Neutrophil (primary cell): ENCODE results near the gene ROR2.

Source experiments
- H3K27ac ChIP-seq: fragments of 200-600 bp; sonication (generic); 2 replicates; pipeline ENCODE4 v1.5.1; 2016; ENCODE audit warnings: mild to moderate bottlenecking, moderate library complexity
- H3K27me3 ChIP-seq: fragments of 200-600 bp; sonication (generic); 2 replicates; pipeline ENCODE4 v1.6.0; 2016; ENCODE audit warnings: mild to moderate bottlenecking
- H3K36me3 ChIP-seq: fragments of 200-600 bp; sonication (generic); 2 replicates; pipeline ENCODE4 v1.5.1; 2017
- H3K4me1 ChIP-seq, 2 experiments: fragments of 200-600 bp in 1 of 2; sonication (generic) in 1 of 2; 1 replicate in 1 of 2; 2 replicates in 1 of 2; pipeline versions ENCODE4 v1.5.1 to v1.6.1; 2013 to 2016; ENCODE audit warnings: low read depth in 1 of 2, low read length in 1 of 2, mild to moderate bottlenecking in 1 of 2, moderate library complexity in 1 of 2; ENCODE audit not compliant: control insufficient read depth in 1 of 2, insufficient read depth in 1 of 2
- H3K4me3 ChIP-seq, 2 experiments: fragments of 200-600 bp in 1 of 2; sonication (generic) in 1 of 2; 1 replicate in 1 of 2; 2 replicates in 1 of 2; pipeline ENCODE4 v1.5.1; 2013 to 2016; ENCODE audit warnings: low read depth in 1 of 2, low read length in 1 of 2, mild to moderate bottlenecking in 1 of 2, moderate library complexity in 1 of 2
- H3K9me3 ChIP-seq: fragments of 200-600 bp; sonication (generic); 2 replicates; pipeline ENCODE4 v1.5.1; 2016
- TF ChIP-seq, protein P1 (sequence below): fragments of 200-600 bp; sonication (generic); IDR thresholded peaks from 2 replicates; pipeline ENCODE4 v1.5.1; 2016; ENCODE audit warnings: antibody characterized with exemption

ROR2 gene

DNA sequence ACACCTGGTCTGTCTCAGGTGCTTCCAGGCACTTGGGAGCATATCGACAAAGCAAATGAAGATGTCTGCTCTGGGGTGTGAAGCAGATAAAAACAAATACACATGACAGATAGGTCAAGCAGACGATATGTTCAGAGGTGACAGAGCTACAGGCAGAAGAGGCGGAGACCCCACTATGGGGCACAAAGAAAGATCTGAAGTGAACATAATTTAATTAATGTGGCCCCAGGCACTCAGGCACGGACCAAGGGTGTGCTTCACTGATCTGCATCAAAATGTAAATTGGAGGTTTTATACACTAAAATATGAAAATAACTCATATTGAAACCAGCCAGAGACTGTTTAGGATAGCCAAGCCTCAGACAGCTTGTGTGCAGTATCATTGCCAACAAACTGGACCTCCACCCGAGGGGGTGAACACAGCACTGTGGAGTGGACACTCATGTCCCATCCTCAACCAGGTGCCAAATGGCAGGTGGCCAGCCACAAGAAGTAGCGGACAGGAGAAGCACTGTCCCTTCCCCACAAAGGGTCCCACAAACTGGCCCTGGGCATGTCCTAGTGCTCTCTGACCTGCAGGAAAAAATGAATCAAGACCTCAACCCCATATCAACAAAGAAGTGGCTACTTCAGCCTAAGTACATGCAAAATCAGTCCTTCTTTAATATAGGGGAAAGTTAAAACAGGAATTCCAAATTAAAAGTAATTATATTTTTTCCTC lies 29.2 kb downstream of the ROR2 start:
- Histone ChIP-seq H3K4me1 (no peaks in the 10 kb centered on the region), H3K9me3 (no peaks in the 10 kb centered on the region), H3K4me3 (no peak overlapping the region), H3K27ac (no peak overlapping the region), H3K27me3 (peaks cover 19% of the 10 kb centered on the region), H3K36me3 (no peaks in the 10 kb centered on the region)
- TF ChIP-seq, protein P1, sequence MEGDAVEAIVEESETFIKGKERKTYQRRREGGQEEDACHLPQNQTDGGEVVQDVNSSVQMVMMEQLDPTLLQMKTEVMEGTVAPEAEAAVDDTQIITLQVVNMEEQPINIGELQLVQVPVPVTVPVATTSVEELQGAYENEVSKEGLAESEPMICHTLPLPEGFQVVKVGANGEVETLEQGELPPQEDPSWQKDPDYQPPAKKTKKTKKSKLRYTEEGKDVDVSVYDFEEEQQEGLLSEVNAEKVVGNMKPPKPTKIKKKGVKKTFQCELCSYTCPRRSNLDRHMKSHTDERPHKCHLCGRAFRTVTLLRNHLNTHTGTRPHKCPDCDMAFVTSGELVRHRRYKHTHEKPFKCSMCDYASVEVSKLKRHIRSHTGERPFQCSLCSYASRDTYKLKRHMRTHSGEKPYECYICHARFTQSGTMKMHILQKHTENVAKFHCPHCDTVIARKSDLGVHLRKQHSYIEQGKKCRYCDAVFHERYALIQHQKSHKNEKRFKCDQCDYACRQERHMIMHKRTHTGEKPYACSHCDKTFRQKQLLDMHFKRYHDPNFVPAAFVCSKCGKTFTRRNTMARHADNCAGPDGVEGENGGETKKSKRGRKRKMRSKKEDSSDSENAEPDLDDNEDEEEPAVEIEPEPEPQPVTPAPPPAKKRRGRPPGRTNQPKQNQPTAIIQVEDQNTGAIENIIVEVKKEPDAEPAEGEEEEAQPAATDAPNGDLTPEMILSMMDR: no peak

DNA sequence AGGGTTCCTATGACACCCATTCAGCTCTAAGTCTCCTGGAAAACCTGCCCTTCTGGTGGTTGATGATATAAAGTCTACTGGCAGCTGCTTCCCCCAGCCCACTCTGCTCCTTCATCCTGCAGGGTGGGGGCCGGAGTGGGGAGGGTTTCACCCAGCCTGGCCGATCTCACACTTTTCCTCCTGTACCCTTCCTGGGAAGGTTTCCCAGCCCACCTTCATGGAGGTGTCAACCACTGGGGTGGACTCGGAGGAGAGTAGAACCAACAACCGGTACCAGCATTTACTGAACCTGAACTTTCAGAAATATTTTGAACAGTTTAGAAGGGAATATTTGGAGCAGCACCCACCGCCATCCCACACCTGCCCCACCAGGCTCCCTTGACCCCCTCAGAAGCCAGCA lies 30.4 kb downstream of the ROR2 start:
- H3K4me3 ChIP-seq: no peak overlapping the region
- H3K4me1 ChIP-seq: no peaks in the 10 kb centered on the region
- TF ChIP-seq, protein P1: no peak
- no peak overlapping the region for H3K27ac ChIP-seq
- no peaks in the 10 kb centered on the region for H3K9me3 ChIP-seq
- H3K36me3 ChIP-seq: no peaks in the 10 kb centered on the region
- H3K27me3 ChIP-seq: peaks cover 19% of the 10 kb centered on the region

GRCh38 chr9:91917436-91917835 lies 32.6 kb downstream of the ROR2 start:
- Histone ChIP-seq H3K36me3 (no peaks in the 10 kb centered on the region), H3K27me3 (peaks cover 19% of the 10 kb centered on the region), H3K9me3 (no peaks in the 10 kb centered on the region), H3K27ac (no peak overlapping the region), H3K4me1 (no peaks in the 10 kb centered on the region), H3K4me3 (no peak overlapping the region)
- TF ChIP-seq, protein P1: no peak

GRCh38 chr9:91915524-91916263 lies 34.3 kb downstream of the ROR2 start:
- Histone ChIP-seq H3K4me3 (no peak overlapping the region), H3K36me3 (no peaks in the 10 kb centered on the region), H3K4me1 (no peaks in the 10 kb centered on the region), H3K9me3 (no peaks in the 10 kb centered on the region), H3K27ac (no peak overlapping the region), H3K27me3 (peaks cover 19% of the 10 kb centered on the region)
- TF ChIP-seq, protein P1: no peak

DNA sequence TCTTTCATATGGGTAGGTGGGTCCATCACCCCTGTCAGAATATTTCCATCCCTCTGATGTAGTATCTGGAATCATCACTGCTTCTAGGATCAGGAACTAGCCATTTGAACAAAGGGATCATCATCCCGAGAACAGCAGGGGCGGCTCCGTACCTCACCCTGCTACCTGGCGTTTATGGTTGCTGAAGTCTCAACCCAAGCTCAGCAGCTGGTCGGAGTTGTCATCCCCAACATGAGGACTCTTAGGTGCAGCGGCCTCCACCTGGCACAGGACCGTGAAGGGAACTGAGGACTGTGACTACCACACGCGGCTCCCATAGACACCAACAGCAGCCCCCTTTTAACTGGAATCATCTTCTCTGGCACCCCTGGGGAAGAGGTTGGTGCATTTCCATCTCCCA lies 35.1 kb downstream of the ROR2 start:
- Histone ChIP-seq H3K4me1 (no peaks in the 10 kb centered on the region), H3K36me3 (no peaks in the 10 kb centered on the region), H3K9me3 (no peaks in the 10 kb centered on the region), H3K4me3 (no peak overlapping the region), H3K27ac (no peak overlapping the region), H3K27me3 (peaks cover 19% of the 10 kb centered on the region)
- TF ChIP-seq, protein P1: no peak
